Measurements from ENCODE around the gene PHYHIPL. TPM values are rescaled to one million over a fixed set of nuclear protein-coding genes. Genes with fewer than 3 reads are reported as not detected.
"Not testable (repeated sequence)": the region's sequence is repeated elsewhere in the genome, so short reads cannot be mapped to it uniquely, and the experiment has no call there.

The PHYHIPL gene
- total RNA-seq, 3 donors from 2014 or later (not counting 1 experiment from before 2014, with no cell fraction given): not detected

DNA sequence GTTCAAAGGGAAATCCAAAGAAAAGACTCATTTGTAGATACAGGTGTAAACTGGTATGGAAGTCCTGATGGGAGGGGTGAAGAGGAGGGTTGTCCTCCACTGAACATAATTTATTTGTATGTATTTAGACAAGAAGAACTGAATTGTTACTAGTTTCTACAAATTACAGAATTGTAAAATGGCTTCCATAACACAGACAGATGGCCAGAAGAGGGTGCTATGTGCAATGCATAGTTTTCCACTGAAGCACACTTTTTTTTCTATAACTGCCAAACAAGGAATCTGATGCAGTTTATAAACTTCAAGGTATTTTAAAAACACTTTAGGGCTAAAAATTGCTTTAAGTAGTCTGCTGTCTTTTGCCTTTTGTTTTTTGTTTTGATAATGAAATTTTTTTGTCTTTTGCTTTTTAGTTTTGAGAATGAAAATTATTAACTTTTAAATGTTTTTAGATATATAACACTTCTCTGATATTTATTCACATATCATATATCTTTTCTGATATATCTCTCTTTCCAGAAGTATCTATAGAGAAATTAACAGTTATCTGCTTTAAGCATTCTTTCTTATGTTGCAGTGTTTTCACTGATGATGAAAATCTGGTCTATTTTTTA, 58.5 kb downstream of the PHYHIPL start:
- H3K36me3 Mint-ChIP-seq: no peaks in the 10 kb centered on the region
- Histone ChIP-seq H3K36me3 (ENCODE audit: control insufficient read depth, insufficient read depth, low read length) (no peaks in the 10 kb centered on the region), H3K4me3 (ENCODE audit: low read length) (no peak overlapping the region), H3K27me3 (ENCODE audit: control insufficient read depth, insufficient read depth, low read length) (no peaks in the 10 kb centered on the region), H3K27ac (ENCODE audit: low read length) (no peak overlapping the region), H3K4me1 (ENCODE audit: control insufficient read depth, insufficient read depth, low read length) (no peaks in the 10 kb centered on the region), H3K9me3 (ENCODE audit: control insufficient read depth, insufficient read depth, low read length) (no peaks in the 10 kb centered on the region)
- H3K27ac Mint-ChIP-seq: no peak overlapping the region
- TF ChIP-seq, protein P1, sequence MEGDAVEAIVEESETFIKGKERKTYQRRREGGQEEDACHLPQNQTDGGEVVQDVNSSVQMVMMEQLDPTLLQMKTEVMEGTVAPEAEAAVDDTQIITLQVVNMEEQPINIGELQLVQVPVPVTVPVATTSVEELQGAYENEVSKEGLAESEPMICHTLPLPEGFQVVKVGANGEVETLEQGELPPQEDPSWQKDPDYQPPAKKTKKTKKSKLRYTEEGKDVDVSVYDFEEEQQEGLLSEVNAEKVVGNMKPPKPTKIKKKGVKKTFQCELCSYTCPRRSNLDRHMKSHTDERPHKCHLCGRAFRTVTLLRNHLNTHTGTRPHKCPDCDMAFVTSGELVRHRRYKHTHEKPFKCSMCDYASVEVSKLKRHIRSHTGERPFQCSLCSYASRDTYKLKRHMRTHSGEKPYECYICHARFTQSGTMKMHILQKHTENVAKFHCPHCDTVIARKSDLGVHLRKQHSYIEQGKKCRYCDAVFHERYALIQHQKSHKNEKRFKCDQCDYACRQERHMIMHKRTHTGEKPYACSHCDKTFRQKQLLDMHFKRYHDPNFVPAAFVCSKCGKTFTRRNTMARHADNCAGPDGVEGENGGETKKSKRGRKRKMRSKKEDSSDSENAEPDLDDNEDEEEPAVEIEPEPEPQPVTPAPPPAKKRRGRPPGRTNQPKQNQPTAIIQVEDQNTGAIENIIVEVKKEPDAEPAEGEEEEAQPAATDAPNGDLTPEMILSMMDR (IDR thresholded peaks at IDR 0.05): no peak
- H3K4me1 Mint-ChIP-seq: no peaks in the 10 kb centered on the region
- H3K9me3 Mint-ChIP-seq: peaks cover 0 to 2% of the 10 kb centered on the region in 2 donors
- ATAC-seq (no peak), DNase-seq (no peak)
- intact Hi-C loops (cut with micrococcal nuclease): no loop called here
- no peak overlapping the region for H3K4me3 Mint-ChIP-seq
- no peaks in the 10 kb centered on the region for H3K27me3 Mint-ChIP-seq (ENCODE audit: low read depth in 2 of 2)

DNA sequence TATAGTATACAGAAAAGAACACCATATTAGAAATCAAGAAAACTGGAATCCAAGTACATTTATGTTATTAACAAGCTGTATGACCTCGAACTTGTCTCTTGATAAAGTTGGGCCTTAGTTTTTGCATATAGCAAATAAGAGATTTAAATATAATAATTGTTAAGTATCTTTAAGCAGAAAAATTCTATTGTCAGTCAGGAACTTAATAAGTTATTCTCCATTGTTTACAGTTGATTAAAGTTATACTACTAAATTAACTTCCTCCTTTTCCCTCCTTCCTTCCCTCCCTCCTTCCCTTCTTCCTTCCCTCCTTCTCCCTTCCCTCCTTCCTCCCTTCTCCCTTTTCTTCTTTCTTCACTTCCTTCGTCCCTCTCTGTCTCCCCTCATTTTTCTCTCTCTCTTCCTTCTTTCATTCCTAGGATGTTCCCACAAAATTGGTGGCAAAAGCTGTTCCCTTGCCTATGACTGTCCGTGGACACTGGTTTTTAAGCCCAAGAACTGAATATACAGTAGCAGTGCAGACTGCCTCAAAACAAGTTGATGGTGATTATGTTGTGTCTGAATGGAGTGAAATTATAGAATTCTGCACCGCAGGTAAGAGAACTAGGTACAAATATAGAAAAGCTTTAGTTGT, 59.7 kb downstream of the PHYHIPL start:
- no peaks in the 10 kb centered on the region for H3K9me3 ChIP-seq (ENCODE audit: control insufficient read depth, insufficient read depth, low read length)
- DNase-seq (no peak), ATAC-seq (no peak)
- Mint-ChIP-seq H3K27me3 (ENCODE audit: low read depth in 2 of 2) (no peaks in the 10 kb centered on the region), H3K36me3 (no peaks in the 10 kb centered on the region), H3K4me1 (no peaks in the 10 kb centered on the region), H3K4me3 (no peak overlapping the region), H3K9me3 (no peaks in the 10 kb centered on the region), H3K27ac (no peak overlapping the region)
- no peaks in the 10 kb centered on the region for H3K27me3 ChIP-seq (ENCODE audit: control insufficient read depth, insufficient read depth, low read length)
- TF ChIP-seq, protein P1 (IDR thresholded peaks at IDR 0.05): no peak
- H3K4me1 ChIP-seq (ENCODE audit: control insufficient read depth, insufficient read depth, low read length): no peaks in the 10 kb centered on the region
- no peaks in the 10 kb centered on the region for H3K36me3 ChIP-seq (ENCODE audit: control insufficient read depth, insufficient read depth, low read length)
- 76% methylated on average over 3 of the region's 4 CpGs for WGBS (ENCODE audit: insufficient coverage)
- H3K4me3 ChIP-seq (ENCODE audit: low read length): no peak overlapping the region
- H3K27ac ChIP-seq (ENCODE audit: low read length): no peak overlapping the region
- intact Hi-C loops (cut with micrococcal nuclease): no loop called here

DNA sequence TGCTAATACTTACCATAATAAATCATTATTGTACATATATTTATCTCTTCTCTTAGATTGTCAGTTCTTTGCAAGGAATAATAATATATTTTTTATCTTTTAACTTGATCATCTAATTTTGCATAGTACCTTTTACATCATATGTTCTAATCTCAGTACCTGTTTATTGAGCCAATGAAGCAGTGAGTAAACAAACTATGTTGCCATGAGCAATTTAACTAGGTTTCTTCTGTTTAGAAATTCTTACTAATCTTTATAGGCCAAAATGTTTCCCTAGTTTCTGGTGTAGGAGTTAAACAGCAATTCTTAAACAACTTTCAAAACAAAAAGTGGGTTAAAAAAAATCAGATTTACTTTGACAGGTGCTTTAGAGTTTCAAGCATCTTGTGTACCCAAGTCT, 61.3 kb downstream of the PHYHIPL start:
- Mint-ChIP-seq H3K4me1 (no peaks in the 10 kb centered on the region), H3K36me3 (no peaks in the 10 kb centered on the region), H3K9me3 (no peaks in the 10 kb centered on the region)

DNA sequence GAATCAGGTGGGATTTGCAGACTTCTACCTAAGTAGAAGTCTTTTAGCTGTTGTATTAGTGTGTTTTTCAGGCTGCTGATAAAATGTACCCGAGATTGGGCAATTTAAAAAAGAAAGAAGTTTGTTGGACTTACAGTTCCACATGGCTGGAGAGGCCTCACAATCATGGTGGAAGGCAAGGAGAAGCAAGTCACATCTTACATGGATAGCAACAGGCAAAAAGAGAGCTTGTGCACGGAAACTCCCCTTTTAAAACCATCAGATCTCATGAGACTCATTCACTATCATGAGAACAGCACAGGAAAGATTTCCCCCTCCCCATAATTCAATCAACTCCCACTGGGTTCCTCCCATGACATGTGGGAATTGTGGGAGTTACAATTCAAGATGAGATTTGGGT, 62.7 kb downstream of the PHYHIPL start:
- DNase-seq; H3K27me3 ChIP-seq (ENCODE audit: control insufficient read depth, insufficient read depth, low read length); H3K9me3 Mint-ChIP-seq; H3K27ac Mint-ChIP-seq; H3K27me3 Mint-ChIP-seq (ENCODE audit: low read depth in 2 of 2); H3K4me3 Mint-ChIP-seq; H3K9me3 ChIP-seq (ENCODE audit: control insufficient read depth, insufficient read depth, low read length); H3K4me1 ChIP-seq (ENCODE audit: control insufficient read depth, insufficient read depth, low read length); H3K27ac ChIP-seq (ENCODE audit: low read length); H3K36me3 Mint-ChIP-seq; H3K4me3 ChIP-seq (ENCODE audit: low read length); H3K4me1 Mint-ChIP-seq; ATAC-seq; intact Hi-C loops (cut with micrococcal nuclease); H3K36me3 ChIP-seq (ENCODE audit: control insufficient read depth, insufficient read depth, low read length): not testable (repeated sequence)
- 70% methylated on average over 1 of the region's 2 CpGs for WGBS (ENCODE audit: insufficient coverage)

More for the DNA sequence above, 61.3 kb downstream of the PHYHIPL start:
- H3K9me3 ChIP-seq (ENCODE audit: control insufficient read depth, insufficient read depth, low read length): no peaks in the 10 kb centered on the region
- H3K4me1 ChIP-seq (ENCODE audit: control insufficient read depth, insufficient read depth, low read length): no peaks in the 10 kb centered on the region
- H3K4me3 ChIP-seq (ENCODE audit: low read length): no peak overlapping the region
- DNase-seq: no peak
- TF ChIP-seq, protein P1 (IDR thresholded peaks at IDR 0.05): no peak
- no peaks in the 10 kb centered on the region for H3K27me3 ChIP-seq (ENCODE audit: control insufficient read depth, insufficient read depth, low read length)
- Mint-ChIP-seq H3K4me3 (no peak overlapping the region), H3K27me3 (ENCODE audit: low read depth in 2 of 2) (no peaks in the 10 kb centered on the region), H3K27ac (no peak overlapping the region)
- no peak for ATAC-seq
- no peak overlapping the region for H3K27ac ChIP-seq (ENCODE audit: low read length)
- intact Hi-C loops (cut with micrococcal nuclease): no loop called here
- H3K36me3 ChIP-seq (ENCODE audit: control insufficient read depth, insufficient read depth, low read length): no peaks in the 10 kb centered on the region

All from natural killer cell (primary cell).